BLaER1 (cell line): ENCODE results near the gene IL2RG.
A peak's percentile ranks its signal among the peaks of the same experiment; 100 is the strongest.

Experiments
- H3K27ac ChIP-seq: shearing (Covaris generic); formaldehyde crosslinking; 2 replicates; pipeline ENCODE4 v1.8.1; 2022
- H3K27me3 ChIP-seq: shearing (Covaris generic); formaldehyde crosslinking; 2 replicates; pipeline ENCODE4 v1.8.1; 2022
- H3K36me3 ChIP-seq: shearing (Covaris generic); formaldehyde crosslinking; 2 replicates; pipeline ENCODE4 v1.8.1; 2022
- H3K4me1 ChIP-seq: shearing (Covaris generic); formaldehyde crosslinking; 2 replicates; pipeline ENCODE4 v1.8.1; 2022
- H3K4me2 ChIP-seq: shearing (Covaris generic); formaldehyde crosslinking; 2 replicates; pipeline ENCODE4 v1.8.1; 2022
- H3K4me3 ChIP-seq: shearing (Covaris generic); formaldehyde crosslinking; 2 replicates; pipeline ENCODE4 v1.8.1; 2022
- H3K9ac ChIP-seq: shearing (Covaris generic); formaldehyde crosslinking; 2 replicates; pipeline ENCODE4 v1.8.1; 2022
- H3K9me3 ChIP-seq: shearing (Covaris generic); formaldehyde crosslinking; 2 replicates; pipeline ENCODE4 v1.8.1; 2022
- H4K20me1 ChIP-seq: shearing (Covaris generic); formaldehyde crosslinking; 2 replicates; pipeline ENCODE4 v1.8.1; 2022
- Cebpa-rat ChIP-seq: shearing (Covaris generic); IDR thresholded peaks from 2 replicates; pipeline ENCODE4 v1.8.1; 2022

The IL2RG gene

DNA sequence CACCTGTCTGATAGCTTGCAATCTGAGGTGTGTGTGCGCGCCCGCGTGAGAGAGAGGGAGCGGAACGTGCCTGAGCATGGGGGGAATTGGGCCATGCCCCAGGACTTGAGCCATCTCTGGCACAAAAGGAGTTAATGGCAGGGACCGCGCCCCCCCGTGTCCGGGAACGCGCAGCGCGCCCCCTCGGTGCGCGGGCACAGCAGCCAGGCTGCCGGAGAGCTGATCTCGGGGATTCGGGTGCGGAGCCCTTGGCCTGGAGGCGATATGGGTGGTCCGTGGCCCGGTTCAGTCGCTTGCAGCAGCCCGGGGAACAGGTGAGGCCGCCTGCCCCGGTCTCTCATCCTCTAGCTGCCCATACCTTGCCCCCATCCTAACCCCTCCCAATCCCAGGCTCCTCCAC, 33.3 kb upstream of the IL2RG start, which contains the start of gene NLGN3:
Gene NLGN3, plus strand, starts transcription at position 191 of the 400 bp plus-strand sequence. CDS start 2,909 bp downstream, outside the sequence.
- Histone ChIP-seq H3K27ac (no peak within 1 kb of the TSS), H4K20me1 (peaks cover 7% of the 10 kb centered on the region; the same call in 1 of the 2 replicates), H3K4me1 (peaks cover 27% of the 10 kb centered on the region), H3K9ac (no peak within 1 kb of the TSS), H3K4me3 (no peak within 1 kb of the TSS), H3K36me3 (peaks cover 37% of the 10 kb centered on the region), H3K27me3 (peaks cover 41% of the 10 kb centered on the region), H3K9me3 (no peaks in the 10 kb centered on the region), H3K4me2 (peak within 1 kb of the TSS; percentile 28)
- no peak for TF ChIP-seq Cebpa-rat

DNA sequence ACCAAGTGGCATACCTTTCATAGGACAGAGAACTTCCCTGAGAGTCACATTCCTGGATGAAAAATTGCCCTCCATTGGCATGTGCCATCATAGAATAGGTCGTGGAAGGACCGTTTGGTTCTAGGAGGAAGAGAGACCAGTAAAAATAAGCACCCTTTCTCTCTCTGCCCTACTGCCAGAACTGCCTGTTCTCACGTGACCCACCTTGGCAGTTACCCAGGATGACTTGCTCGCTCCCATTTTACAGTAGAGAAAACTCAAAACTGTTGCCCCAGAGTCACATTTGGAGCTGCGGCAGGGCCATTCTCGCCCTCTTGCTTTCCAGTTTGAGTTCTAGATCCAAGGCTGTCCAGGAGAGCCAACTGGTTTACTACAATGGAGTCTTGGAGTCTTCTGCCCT, 32.1 kb upstream of the IL2RG start:
- no peak for TF ChIP-seq Cebpa-rat
- Histone ChIP-seq H3K36me3 (peaks cover 48% of the 10 kb centered on the region), H3K4me2 (no peak overlapping the region), H3K4me3 (no peak overlapping the region), H3K9me3 (no peaks in the 10 kb centered on the region), H3K9ac (no peak overlapping the region), H3K4me1 (peaks cover 27% of the 10 kb centered on the region), H4K20me1 (peaks cover 7% of the 10 kb centered on the region; the same call in 1 of the 2 replicates), H3K27me3 (peaks cover 44% of the 10 kb centered on the region), H3K27ac (no peak overlapping the region)

DNA sequence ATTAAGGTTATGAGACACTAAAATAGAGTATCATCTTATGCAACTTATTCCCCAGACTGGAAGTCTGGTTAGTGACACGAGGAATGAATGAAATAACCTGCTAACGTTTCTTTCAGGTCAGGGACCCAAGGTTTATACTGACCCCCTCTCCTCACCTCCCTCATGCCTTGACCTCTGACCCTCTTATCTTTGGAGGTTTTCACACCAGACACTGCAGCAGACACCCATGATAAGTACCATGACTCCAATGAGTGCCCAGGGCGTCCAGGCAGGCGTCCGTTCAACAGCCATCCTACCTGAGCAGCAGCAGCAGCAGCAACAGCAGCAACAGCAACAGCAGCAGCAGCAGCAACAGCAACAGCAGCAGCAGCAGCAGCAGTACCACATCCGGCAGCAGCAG, 29.1 kb upstream of the IL2RG start:
- H3K4me2 ChIP-seq: no peak overlapping the region
- peaks cover 79% of the 10 kb centered on the region for H3K36me3 ChIP-seq
- no peaks in the 10 kb centered on the region for H3K9me3 ChIP-seq
- peaks cover 6% of the 10 kb centered on the region; the same call in 1 of the 2 replicates for H3K4me1 ChIP-seq
- TF ChIP-seq Cebpa-rat: no peak
- no peak overlapping the region for H3K4me3 ChIP-seq
- no peak overlapping the region for H3K27ac ChIP-seq
- H4K20me1 ChIP-seq: peaks cover 7% of the 10 kb centered on the region; the same call in 1 of the 2 replicates
- H3K9ac ChIP-seq: no peak overlapping the region
- peaks cover 67% of the 10 kb centered on the region for H3K27me3 ChIP-seq

DNA sequence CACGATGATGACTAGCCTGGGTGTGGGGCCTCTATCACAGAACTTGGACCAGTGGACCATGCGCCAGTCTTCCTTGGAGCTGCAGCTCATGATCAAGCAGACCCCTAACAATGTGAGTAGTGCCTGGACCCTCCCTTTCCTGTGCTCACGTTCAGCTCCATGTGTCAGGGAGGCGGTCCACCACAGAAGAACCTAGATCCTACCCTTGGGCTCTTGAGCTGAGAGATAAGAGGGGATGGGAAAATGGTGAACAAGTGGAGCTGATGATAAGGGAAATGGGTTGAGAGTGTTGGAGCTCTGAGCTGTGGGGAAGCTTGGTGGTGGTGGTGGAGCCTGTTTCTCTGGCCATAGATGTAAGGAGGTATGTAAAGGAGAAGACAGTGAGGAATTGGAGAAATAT, 20.1 kb upstream of the IL2RG start:
- TF ChIP-seq Cebpa-rat: no peak
- no peaks in the 10 kb centered on the region for H3K4me1 ChIP-seq
- no peak overlapping the region for H3K9ac ChIP-seq
- H3K4me3 ChIP-seq: no peak overlapping the region
- no peak overlapping the region for H3K4me2 ChIP-seq
- H4K20me1 ChIP-seq: peaks cover 50% of the 10 kb centered on the region; the same call in 1 of the 2 replicates
- H3K9me3 ChIP-seq: no peaks in the 10 kb centered on the region
- peaks cover 89% of the 10 kb centered on the region for H3K27me3 ChIP-seq
- H3K36me3 ChIP-seq: peaks cover 98% of the 10 kb centered on the region
- H3K27ac ChIP-seq: no peak overlapping the region

DNA sequence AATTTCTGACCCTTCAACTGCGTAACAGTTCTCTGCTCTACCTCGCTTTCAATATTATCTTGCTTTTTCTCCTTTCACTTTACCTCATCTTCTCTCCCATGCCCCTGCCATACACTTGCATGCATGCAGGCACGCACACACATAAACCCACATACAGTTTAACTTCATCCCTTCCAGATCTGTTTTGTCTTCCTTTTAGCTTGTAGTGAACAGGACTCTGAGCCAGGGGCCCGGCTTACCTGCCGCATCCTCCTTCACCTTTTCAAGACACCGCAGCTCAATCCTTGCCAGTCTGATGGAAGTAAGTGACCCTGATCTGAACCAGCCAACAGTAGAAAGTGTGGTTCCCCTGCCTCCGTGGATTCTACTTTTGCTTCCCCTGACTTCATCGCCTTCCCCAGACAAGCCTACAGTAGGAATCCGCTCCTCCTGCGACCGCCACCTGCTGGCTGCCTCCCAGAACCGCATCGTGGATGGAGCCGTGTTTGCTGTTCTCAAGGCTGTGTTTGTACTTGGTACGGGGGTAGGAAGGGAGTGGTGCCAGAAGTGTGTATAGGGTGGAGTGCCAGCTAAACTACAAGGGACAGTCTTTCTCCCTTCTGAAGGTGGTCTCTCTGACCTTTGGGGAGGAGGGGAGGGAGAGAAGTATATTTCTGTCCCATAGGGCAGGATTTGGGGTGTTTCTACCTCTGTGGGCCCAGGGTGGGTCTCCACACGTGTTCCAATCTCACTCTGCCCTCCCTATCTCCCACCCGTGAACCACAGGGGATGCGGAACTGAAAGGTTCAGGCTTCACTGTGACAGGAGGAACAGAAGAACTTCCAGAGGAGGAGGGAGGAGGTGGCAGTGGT, 17.8 kb upstream of the IL2RG start:
- Histone ChIP-seq H3K27me3 (peaks cover 88% of the 10 kb centered on the region), H3K36me3 (peaks cover 95% of the 10 kb centered on the region), H3K4me1 (no peaks in the 10 kb centered on the region), H3K9ac (no peak overlapping the region), H3K4me3 (no peak overlapping the region), H3K9me3 (no peaks in the 10 kb centered on the region), H3K27ac (no peak overlapping the region), H4K20me1 (peaks cover 55% of the 10 kb centered on the region; the same call in 1 of the 2 replicates), H3K4me2 (no peak overlapping the region)
- no peak for TF ChIP-seq Cebpa-rat

DNA sequence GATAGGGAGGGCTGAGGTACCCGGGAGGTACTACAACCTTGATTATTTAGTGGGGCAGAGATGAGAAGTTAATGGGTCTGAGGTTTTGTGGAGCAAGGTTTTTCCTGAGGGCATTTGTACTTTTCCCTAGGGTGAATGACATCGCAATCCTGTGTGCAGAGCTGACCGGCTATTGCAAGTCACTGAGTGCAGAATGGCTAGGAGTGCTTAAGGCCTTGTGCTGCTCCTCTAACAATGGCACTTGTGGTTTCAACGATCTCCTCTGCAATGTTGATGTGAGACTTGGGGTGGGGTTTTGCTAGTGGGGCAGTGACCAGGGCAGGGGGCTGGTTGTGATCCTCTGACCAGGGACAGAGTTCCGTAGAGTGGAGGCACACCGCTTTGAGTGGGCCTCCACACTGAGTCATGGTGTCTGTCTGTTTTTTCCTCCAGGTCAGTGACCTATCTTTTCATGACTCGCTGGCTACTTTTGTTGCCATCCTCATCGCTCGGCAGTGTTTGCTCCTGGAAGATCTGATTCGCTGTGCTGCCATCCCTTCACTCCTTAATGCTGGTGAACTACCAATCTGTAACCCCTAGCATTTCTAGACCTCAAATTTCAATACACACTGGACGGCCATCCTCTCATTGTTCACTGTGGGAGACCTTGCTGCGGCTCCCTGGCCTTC, 16.9 kb upstream of the IL2RG start:
- no peak overlapping the region for H3K4me2 ChIP-seq
- peaks cover 54% of the 10 kb centered on the region; the same call in 1 of the 2 replicates for H4K20me1 ChIP-seq
- no peaks in the 10 kb centered on the region for H3K9me3 ChIP-seq
- no peak for TF ChIP-seq Cebpa-rat
- H3K9ac ChIP-seq: no peak overlapping the region
- H3K27me3 ChIP-seq: peaks cover 96% of the 10 kb centered on the region
- no peaks in the 10 kb centered on the region for H3K4me1 ChIP-seq
- peaks cover 96% of the 10 kb centered on the region for H3K36me3 ChIP-seq
- H3K4me3 ChIP-seq: no peak overlapping the region
- H3K27ac ChIP-seq: no peak overlapping the region

DNA sequence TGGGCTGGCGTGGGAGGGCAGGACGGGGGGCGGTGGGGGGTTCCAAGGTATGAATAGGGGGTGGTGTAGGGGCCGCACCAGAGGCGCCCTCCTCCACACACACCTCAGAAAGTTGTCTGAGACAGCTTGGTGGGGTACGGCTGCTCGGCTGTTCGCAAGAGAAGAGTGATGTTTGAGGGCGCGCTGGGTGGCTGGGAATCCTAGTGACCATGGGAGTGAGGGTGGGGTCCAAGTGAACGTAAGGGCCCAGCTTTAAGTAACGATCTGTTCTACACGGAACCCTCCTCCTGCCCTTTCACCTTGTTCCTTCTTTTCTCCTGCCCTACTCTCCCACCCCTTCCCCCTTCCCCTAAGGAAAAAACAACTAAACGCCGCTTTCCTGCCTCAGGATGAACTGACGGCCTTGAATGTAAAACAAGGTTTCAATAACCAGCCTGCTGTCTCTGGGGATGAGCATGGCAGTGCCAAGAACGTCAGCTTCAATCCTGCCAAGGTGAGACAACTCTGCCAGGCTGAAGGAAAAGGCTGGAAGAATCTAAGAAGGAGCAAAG, 7.7 kb upstream of the IL2RG start:
- no peak for TF ChIP-seq Cebpa-rat
- peaks cover 45% of the 10 kb centered on the region for H3K27me3 ChIP-seq
- H3K27ac ChIP-seq: peak overlapping the region; percentile 82
- H3K4me2 ChIP-seq: peak overlapping the region; percentile 75
- peak overlapping the region; percentile 82 for H3K9ac ChIP-seq
- H3K4me3 ChIP-seq: peak overlapping the region; percentile 71
- no peaks in the 10 kb centered on the region for H3K9me3 ChIP-seq
- H3K36me3 ChIP-seq: peaks cover 38% of the 10 kb centered on the region
- H4K20me1 ChIP-seq: no peaks in the 10 kb centered on the region
- peaks cover 16% of the 10 kb centered on the region for H3K4me1 ChIP-seq

DNA sequence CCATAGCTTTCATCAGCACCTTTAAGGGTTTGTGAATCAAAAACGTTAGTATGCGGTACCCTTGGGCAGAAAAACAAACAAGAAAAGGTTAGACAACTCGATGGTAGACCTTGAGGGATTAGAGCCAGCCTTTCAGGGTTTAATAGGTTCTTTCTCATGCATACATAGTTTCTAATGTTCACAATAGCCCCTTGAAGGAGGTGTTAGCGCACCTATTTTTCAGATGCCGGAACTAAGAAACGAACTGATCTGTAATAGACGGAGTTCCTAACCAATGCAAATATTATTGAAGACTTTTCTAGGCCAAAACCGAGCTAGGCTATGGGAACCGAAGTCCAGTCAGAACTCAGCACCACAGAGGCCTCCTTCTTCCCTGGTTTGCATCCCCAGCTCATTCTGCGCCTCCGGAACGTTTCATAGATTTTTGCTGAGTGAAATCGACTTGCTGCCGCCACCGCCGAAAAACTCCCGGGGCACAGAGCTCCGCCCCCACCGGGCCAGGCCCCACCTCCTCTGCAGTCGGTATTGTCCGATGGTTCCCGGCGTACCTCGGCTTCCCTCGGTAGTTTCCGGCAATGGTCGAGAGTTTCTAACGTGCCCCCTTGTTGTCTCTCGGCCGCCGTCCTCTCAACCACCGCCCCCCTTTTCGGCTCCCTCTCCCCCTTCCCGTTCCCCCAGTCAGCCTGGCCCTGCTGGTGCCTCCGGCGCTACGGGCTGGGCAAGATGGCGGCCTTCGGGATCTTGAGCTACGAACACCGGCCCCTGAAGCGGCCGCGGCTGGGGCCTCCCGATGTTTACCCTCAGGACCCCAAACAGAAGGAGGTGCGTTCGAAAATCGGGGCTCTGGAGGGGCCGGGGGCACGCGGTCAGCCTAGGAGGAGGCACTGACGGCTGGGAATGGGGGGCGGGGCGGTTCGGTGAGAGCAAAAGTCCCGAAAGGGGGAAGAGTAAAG, 6.9 kb upstream of the IL2RG start, which contains the start of gene MED12:
Gene MED12, plus strand, starts transcription at position 565 of the 953 bp plus-strand sequence. Its CDS starts 159 bp downstream, at position 724.
- peaks cover 45% of the 10 kb centered on the region for H3K27me3 ChIP-seq
- H3K4me1 ChIP-seq: peaks cover 16% of the 10 kb centered on the region
- H3K4me2 ChIP-seq: peak within 1 kb of the TSS; percentile 75
- no peaks in the 10 kb centered on the region for H3K9me3 ChIP-seq
- TF ChIP-seq Cebpa-rat: no peak
- H3K27ac ChIP-seq: peak within 1 kb of the TSS; percentile 82
- H3K36me3 ChIP-seq: peaks cover 31% of the 10 kb centered on the region
- H3K9ac ChIP-seq: peak within 1 kb of the TSS; percentile 82
- no peaks in the 10 kb centered on the region for H4K20me1 ChIP-seq
- H3K4me3 ChIP-seq: peak within 1 kb of the TSS; percentile 71

DNA sequence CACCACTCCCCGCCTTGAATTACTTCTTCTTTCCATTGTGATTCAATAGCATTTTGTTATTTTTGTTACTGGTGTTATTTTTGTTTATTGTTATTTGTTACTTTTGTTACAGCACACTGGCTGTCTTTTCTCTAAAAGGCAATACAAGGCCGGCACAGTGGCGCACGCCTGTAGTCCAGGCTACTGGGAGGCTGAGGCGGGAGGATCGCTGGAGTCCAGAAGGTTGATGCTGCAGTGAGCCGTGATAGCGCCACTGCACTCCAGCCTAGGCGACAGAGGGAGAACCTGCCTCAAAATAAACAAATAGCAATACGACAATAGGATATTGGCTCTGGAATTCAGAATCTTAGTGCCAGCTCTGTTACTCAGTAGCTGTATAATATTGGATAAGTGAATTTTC, 6.0 kb upstream of the IL2RG start:
- no peaks in the 10 kb centered on the region for H3K9me3 ChIP-seq
- H3K36me3 ChIP-seq: peaks cover 21% of the 10 kb centered on the region
- H3K4me1 ChIP-seq: peaks cover 24% of the 10 kb centered on the region
- H3K4me3 ChIP-seq: no peak overlapping the region
- no peak for TF ChIP-seq Cebpa-rat
- no peaks in the 10 kb centered on the region for H4K20me1 ChIP-seq
- H3K4me2 ChIP-seq: peak overlapping the region; percentile 63; the same call in 1 of the 2 replicates
- H3K9ac ChIP-seq: no peak overlapping the region
- H3K27ac ChIP-seq: no peak overlapping the region
- peaks cover 45% of the 10 kb centered on the region for H3K27me3 ChIP-seq
